Coronary artery (tissue), 2 donors: ENCODE data around the gene IDH3B.

Experiments used
- DNase-seq: peaks from one replicate; pipeline ENCODE4 v3.0.0-alpha.2; 2017; ENCODE audit warnings: low spot score
- H3K27ac ChIP-seq, 2 donors: fragments of 200-600 bp; sonication (generic); one replicate each; pipeline ENCODE4 v1.5.1; 2016 to 2019
- H3K4me3 ChIP-seq: fragments of 200-600 bp; sonication (generic); 2 replicates; pipeline ENCODE4 v1.5.1; 2016; ENCODE audit warnings: mild to moderate bottlenecking, moderate library complexity
- CTCF ChIP-seq: fragments of 200-600 bp; sonication (generic); IDR thresholded peaks from one replicate; pipeline ENCODE4 v1.5.1; 2019; ENCODE audit warnings: antibody characterized with exemption

The IDH3B gene

GRCh38 chr20:2706688-2707352, 42.8 kb upstream of the IDH3B start:
- Histone ChIP-seq H3K27ac (no peak overlapping the region), H3K4me3 (no peak overlapping the region)
- TF ChIP-seq CTCF, result no peak
- DNase-seq, result peak; percentile 67

GRCh38 chr20:2705931-2706645, 42.1 kb upstream of the IDH3B start:
- peak; percentile 41 for DNase-seq
- H3K27ac ChIP-seq, result no peak overlapping the region
- no peak for TF ChIP-seq CTCF

GRCh38 chr20:2703716-2704475, 39.9 kb upstream of the IDH3B start:
- peak; percentile 49 for DNase-seq
- no peak for TF ChIP-seq CTCF
- H3K27ac ChIP-seq, result no peak overlapping the region
- H3K4me3 ChIP-seq, result no peak overlapping the region

More at GRCh38 chr20:2705931-2706645, 42.1 kb upstream of the IDH3B start:
- H3K4me3 ChIP-seq, result no peak overlapping the region

- no peak for TF ChIP-seq CTCF
Measured at GRCh38 chr20:2701671-2702081, 37.7 kb upstream of the IDH3B start.

GRCh38 chr20:2700913-2701620, 37.1 kb upstream of the IDH3B start:
- DNase-seq, result peak; percentile 67
- TF ChIP-seq CTCF, result no peak
- Histone ChIP-seq H3K27ac (no peak overlapping the region), H3K4me3 (no peak overlapping the region)

More at GRCh38 chr20:2701671-2702081, 37.7 kb upstream of the IDH3B start:
- Histone ChIP-seq H3K4me3 (no peak overlapping the region), H3K27ac (no peak overlapping the region)
- DNase-seq, result peak; percentile 22

GRCh38 chr20:2699775-2700413, 35.9 kb upstream of the IDH3B start:
- no peak for TF ChIP-seq CTCF
- Histone ChIP-seq H3K4me3 (no peak overlapping the region), H3K27ac (no peak overlapping the region)
- peak; percentile 66 for DNase-seq
